Adrenal gland (tissue), 5 donors: Measurements from ENCODE around the gene IL20RA.

Source experiments
- POLR2A ChIP-seq, 2 donors: fragments of 450-650 bp; IDR thresholded peaks; one replicate each; pipeline ENCODE4 v1.6.1; 2017; ENCODE audit warnings: antibody characterized with exemption in 2 of 2, mild to moderate bottlenecking in 2 of 2, moderate library complexity in 1 of 2
- TF ChIP-seq, protein P1 (sequence below), 6 experiments: fragments of 450-650 bp in 4 of 6; fragments of 200-600 bp in 2 of 6; sonication (generic) in 1 of 6; IDR thresholded peaks; 1 replicate in 5 of 6; 2 replicates in 1 of 6; pipeline versions ENCODE4 v1.5.1 to v1.8.0; 2016 to 2021; ENCODE audit warnings: antibody characterized with exemption in 6 of 6, mild to moderate bottlenecking in 2 of 6, moderate library complexity in 1 of 6
- donor health status: DM: no; HTN: no; CAD: no.

DNA sequence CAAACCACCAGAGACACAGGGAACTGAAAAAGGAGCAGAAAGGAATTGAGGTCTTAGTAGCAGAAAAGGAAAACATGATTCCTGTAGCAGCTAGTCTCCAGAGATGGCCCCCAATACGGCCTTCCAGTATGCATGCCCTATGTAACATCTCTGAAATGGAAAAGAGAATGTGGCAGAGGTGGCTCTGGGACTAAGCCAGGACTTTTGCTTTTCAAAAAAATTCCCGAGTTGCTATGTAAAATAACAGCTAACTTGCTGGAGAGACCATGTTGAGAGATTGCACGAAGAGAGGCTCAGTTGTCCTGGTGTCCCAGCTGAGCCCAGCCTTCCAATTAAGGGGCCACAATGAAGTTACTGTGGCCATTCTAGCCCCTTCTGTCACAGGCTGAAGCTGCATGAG, 27.7 kb downstream of the IL20RA start:
- TF ChIP-seq, protein P1, sequence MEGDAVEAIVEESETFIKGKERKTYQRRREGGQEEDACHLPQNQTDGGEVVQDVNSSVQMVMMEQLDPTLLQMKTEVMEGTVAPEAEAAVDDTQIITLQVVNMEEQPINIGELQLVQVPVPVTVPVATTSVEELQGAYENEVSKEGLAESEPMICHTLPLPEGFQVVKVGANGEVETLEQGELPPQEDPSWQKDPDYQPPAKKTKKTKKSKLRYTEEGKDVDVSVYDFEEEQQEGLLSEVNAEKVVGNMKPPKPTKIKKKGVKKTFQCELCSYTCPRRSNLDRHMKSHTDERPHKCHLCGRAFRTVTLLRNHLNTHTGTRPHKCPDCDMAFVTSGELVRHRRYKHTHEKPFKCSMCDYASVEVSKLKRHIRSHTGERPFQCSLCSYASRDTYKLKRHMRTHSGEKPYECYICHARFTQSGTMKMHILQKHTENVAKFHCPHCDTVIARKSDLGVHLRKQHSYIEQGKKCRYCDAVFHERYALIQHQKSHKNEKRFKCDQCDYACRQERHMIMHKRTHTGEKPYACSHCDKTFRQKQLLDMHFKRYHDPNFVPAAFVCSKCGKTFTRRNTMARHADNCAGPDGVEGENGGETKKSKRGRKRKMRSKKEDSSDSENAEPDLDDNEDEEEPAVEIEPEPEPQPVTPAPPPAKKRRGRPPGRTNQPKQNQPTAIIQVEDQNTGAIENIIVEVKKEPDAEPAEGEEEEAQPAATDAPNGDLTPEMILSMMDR (IDR thresholded peaks at IDR 0.05) = no peak
- no peak for TF ChIP-seq POLR2A (IDR thresholded peaks at IDR 0.05)
